ENCODE results near the gene TUBA4A. TPM values are rescaled to one million over a fixed set of nuclear protein-coding genes. Genes with fewer than 3 reads are reported as not detected.
"Not testable (repeated sequence)": the region's sequence is repeated elsewhere in the genome, so short reads cannot be mapped to it uniquely, and the experiment has no call there.

The TUBA4A gene
- total RNA-seq, 1 experiment from 2014 or later: 106 TPM

GRCh38 chr2:219210886-219211362 lies 42.8 kb downstream of the TUBA4A start:
- no peak for DNase-seq (ENCODE audit: low spot score)

- no peak for DNase-seq (ENCODE audit: low spot score)
Measured at GRCh38 chr2:219210196-219210885, 43.4 kb downstream of the TUBA4A start.

DNA sequence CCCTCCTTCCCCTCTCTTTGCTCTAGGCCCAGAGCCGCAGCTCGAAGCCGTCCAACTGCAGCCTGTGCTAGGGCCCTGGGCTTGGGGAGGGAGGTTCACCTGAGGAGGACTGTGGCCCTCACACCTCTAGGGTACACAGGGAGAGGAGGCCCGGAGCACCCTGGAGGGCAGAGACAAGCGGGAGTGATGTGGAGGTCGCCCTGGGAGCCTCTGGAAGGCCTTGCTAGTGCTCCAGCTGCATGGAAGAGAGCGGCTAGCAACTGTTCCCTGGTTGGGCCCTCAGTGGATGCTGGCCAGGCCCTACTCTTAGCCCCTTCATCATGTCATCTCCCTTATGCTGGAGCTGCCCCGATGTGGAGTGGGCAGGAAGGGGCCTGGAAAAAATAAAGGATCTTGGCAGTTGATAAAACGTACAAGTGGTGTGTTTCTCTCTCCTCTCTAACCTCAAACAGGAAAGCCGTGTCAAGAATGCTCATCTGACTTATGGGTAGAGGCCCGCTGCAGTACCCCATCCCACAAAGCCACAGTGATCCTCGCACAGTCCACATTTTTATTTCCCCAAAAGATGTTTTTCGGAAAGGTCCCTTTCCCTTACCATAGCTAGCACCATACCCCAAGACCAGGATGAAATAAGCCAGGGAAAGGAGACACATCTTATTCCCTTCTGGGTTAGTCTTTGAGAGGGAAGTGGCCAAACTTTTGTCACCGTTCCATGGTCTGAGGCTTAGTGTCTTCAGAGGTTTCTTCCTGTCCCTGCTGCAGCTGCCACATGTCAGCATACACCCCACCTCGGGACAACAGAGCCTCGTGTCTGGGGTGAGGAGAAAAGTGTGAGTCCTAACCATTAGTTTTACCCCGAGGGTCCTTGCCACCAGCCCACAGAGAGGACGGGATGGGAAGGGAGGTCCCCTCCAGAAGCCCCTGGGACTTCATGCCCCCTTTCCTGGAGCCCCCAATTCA lies 44.2 kb downstream of the TUBA4A start:
- DNase-seq (ENCODE audit: low spot score): no peak

- DNase-seq (ENCODE audit: low spot score): peak; percentile 54
Measured at GRCh38 chr2:219207884-219208740, 45.6 kb downstream of the TUBA4A start.

- DNase-seq (ENCODE audit: low spot score): no peak
Measured at GRCh38 chr2:219207134-219207883, 46.4 kb downstream of the TUBA4A start.

DNA sequence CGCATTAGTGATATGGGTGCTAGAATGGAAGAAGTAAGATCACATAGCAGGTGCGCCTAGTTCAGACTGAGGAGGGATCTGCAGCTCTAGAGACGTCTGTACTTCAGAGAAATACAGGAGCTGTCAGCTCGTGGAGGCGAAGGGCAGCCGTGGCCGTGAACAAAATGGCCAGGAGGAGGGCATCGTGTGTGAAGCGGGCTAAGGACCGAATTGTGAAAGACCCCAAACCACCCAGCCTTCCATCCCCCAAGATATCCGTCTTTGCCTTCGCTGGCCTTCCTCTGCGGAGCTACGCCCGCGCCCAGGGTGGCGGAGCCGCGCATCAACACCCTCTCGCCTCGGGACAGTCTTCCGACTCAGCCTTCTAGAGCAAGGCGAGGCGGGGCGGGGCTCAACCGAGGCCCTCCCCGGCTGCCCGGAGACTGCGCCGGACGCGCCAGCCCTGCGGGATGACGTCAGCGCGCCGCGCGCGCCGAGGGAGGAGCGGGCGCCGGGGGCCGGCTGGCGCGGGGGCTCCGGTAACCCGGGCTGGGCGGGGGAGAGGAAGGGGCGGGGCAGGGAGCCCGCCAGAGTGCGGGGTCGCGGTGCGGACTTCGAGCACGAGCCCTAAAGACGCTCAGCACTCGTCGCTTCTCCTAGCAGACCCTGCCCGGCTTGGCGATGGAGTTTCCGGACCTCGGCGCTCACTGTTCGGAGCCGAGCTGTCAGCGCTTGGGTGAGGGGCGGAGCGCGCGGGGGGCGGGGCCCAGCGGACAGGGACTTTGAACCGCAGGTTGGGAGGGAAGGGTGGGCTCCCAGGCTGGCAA lies 47.2 kb downstream of the TUBA4A start, which contains the start of gene ZFAND2B:
ZFAND2B (plus strand) TSS at position 455 of the 806 bp plus-strand sequence; CDS start at position 661, 206 bp downstream.
- DNase-seq (ENCODE audit: low spot score): peak; percentile 86

GRCh38 chr2:219205981-219206327 lies 47.8 kb downstream of the TUBA4A start:
- no peak for DNase-seq (ENCODE audit: low spot score)

GRCh38 chr2:219205165-219205538 lies 48.6 kb downstream of the TUBA4A start:
- DNase-seq (ENCODE audit: low spot score): no peak

DNA sequence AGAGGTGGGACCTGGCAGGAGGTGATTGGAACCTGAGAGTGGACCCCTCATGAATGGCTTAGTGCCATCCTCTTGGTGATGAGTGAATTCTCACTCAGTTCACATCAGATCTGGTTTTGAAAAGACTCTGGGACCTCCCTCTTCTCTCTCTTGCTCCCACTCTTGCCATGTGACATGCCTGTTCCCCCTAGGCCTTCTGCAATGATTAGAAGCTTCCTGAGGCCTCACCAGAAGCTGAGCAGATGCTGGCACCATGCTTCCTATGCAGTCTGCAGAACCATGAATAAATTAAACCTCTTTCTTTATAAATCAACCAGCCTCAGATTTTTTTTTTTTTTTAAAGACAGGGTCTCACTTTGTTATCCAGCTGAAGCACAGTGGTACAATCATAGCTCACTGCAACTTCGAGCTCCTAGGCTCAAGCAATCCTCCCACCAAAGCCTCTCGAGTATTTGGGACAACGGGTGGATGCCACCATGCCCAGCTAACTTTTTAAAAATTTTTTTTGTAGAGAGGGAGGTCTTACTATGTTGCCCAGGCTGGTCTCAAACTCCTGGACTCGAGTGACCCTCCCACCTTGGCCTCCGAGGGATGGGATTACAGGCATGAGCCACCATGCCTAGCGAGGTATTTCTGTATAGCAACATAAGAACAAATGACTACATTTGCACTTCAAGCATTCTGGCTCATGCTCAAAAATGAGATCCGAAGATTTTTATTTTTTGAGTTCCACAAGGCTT lies 49.1 kb downstream of the TUBA4A start:
- no peak for DNase-seq (ENCODE audit: low spot score)

- not testable (repeated sequence) for DNase-seq (ENCODE audit: low spot score)
Measured at GRCh38 chr2:219201331-219201730, 52.4 kb downstream of the TUBA4A start.

DNA sequence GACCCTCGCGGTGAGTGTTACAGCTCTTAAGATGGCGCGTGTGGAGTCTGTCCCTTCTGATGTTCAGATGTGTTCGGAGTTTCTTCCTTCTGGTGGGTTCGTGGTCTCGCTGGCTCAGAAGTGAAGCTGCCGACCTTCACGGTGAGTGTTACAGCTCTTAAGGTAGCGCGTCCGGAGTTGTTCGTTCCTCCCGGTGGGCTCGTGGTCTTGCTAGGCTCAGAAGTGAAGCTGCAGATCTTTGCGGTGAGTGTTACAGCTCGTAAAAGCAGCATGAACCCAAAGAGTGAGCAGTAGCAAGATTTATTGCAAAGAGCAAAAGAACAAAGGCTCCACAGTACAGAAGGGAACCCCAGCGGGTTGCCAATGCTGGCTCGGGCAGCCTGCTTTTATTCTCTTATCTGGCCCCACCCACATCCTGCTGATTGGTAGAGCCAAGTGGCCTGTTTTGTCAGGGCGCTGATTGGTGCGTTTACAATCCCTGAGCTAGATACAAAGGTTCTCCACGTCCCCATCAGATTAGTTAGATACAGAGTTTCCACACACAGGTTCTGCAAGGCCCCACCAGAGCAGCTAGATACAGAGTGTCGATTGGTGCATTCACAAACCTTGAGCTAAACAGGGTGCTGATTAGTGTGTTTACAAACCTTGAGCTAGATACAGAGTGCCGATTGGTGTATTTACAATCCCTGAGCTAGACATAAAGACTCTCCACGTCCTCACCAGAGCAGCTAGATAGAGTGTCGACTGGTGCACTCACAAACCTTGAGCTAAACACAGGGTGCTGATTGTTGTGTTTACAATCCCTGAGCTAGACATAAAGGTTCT lies 53.0 kb downstream of the TUBA4A start:
- peak; percentile 44 for DNase-seq (ENCODE audit: low spot score)

Other genes starting within 250 kb of the TUBA4A start
- 0.26 and 0.55 TPM in 2 replicates for gene CFAP65, start 212.4 kb downstream of the TUBA4A start, total RNA-seq (2014; rRNA removed; shearing (Covaris generic))
- 0.03 TPM in 1 of 2 replicates, not detected in the other for gene IHH, start 193.0 kb downstream of the TUBA4A start, total RNA-seq (2014; rRNA removed; shearing (Covaris generic))
- 20.9 and 22.2 TPM in 2 replicates for gene NHEJ1, start 93.1 kb downstream of the TUBA4A start, total RNA-seq (2014; rRNA removed; shearing (Covaris generic))
- 0.19 and 0.67 TPM in 2 replicates for gene SLC23A3, start 83.9 kb downstream of the TUBA4A start, total RNA-seq (2014; rRNA removed; shearing (Covaris generic))
- 36.7 and 43.8 TPM in 2 replicates for gene CNPPD1, start 77.0 kb downstream of the TUBA4A start, total RNA-seq (2014; rRNA removed; shearing (Covaris generic))
- 120 and 125 TPM in 2 replicates for gene RETREG2, start 75.6 kb downstream of the TUBA4A start, total RNA-seq (2014; rRNA removed; shearing (Covaris generic))
- 44.1 and 57.6 TPM in 2 replicates for gene ZFAND2B, start 47.1 kb downstream of the TUBA4A start, total RNA-seq (2014; rRNA removed; shearing (Covaris generic))
- gene ABCB6, start 35.0 kb downstream of the TUBA4A start, total RNA-seq (2014; rRNA removed; shearing (Covaris generic)): 41.2 and 41.9 TPM in 2 replicates
- 59.0 and 60.7 TPM in 2 replicates for gene ATG9A, start 24.3 kb downstream of the TUBA4A start, total RNA-seq (2014; rRNA removed; shearing (Covaris generic))
- gene ANKZF1, start 24.1 kb downstream of the TUBA4A start, total RNA-seq (2014; rRNA removed; shearing (Covaris generic)): 23.6 and 24.7 TPM in 2 replicates
- 9.6 and 12.1 TPM in 2 replicates for gene GLB1L, start 8.5 kb downstream of the TUBA4A start, total RNA-seq (2014; rRNA removed; shearing (Covaris generic))
- 16.3 and 23.1 TPM in 2 replicates for gene STK16, start 8.4 kb downstream of the TUBA4A start, total RNA-seq (2014; rRNA removed; shearing (Covaris generic))
- gene TUBA4B, start 675 bp downstream of the TUBA4A start, total RNA-seq (2014; rRNA removed; shearing (Covaris generic)): not detected in 2 replicates
- 27.5 and 40.7 TPM in 2 replicates for gene DNAJB2, start 25.4 kb upstream of the TUBA4A start, total RNA-seq (2014; rRNA removed; shearing (Covaris generic))
- gene PTPRN, start 55.5 kb upstream of the TUBA4A start, total RNA-seq (2014; rRNA removed; shearing (Covaris generic)): 19.3 and 31.5 TPM in 2 replicates
- not detected in 2 replicates for gene RESP18, start 78.8 kb upstream of the TUBA4A start, total RNA-seq (2014; rRNA removed; shearing (Covaris generic))
- gene DNPEP, start 134.0 kb upstream of the TUBA4A start, total RNA-seq (2014; rRNA removed; shearing (Covaris generic)): 81.7 and 91.5 TPM in 2 replicates
- gene DES, start 164.5 kb upstream of the TUBA4A start, total RNA-seq (2014; rRNA removed; shearing (Covaris generic)): 30.0 and 34.5 TPM in 2 replicates
- 30.0 and 32.9 TPM in 2 replicates for gene SPEG, start 180.9 kb upstream of the TUBA4A start, total RNA-seq (2014; rRNA removed; shearing (Covaris generic))
- 52.5 and 54.7 TPM in 2 replicates for gene GMPPA, start 245.0 kb upstream of the TUBA4A start, total RNA-seq (2014; rRNA removed; shearing (Covaris generic))